ENCODE results near the gene SLC22A7.

SLC22A7 gene

GRCh38 chr6:43335469-43335868, 37.4 kb downstream of the SLC22A7 start:
- Histone ChIP-seq H3K4me2 (ENCODE audit: low read depth, low read length) (no peak overlapping the region), H3K4me1 (ENCODE audit: low read length) (peaks cover 12% of the 10 kb centered on the region), H3K79me2 (ENCODE audit: low read length) (no peaks in the 10 kb centered on the region), H3K27me3 (replicated peaks; ENCODE audit: insufficient read depth, low read length) (no peaks in the 10 kb centered on the region), H3K27ac (ENCODE audit: low read length) (no peak overlapping the region), H2AFZ (ENCODE audit: low read length) (no peak overlapping the region), H3K4me3 (ENCODE audit: low read length) (no peak overlapping the region), H4K20me1 (ENCODE audit: insufficient read depth, low read length) (no peaks in the 10 kb centered on the region), H3F3A (ENCODE audit: insufficient read depth, low read length) (no peaks in the 10 kb centered on the region; the same call in 1 of the 2 replicates), H3K36me3 (replicated peaks; ENCODE audit: insufficient read depth, low read length) (no peaks in the 10 kb centered on the region), H3K9me2 (replicated peaks; ENCODE audit: insufficient read depth, low read length) (no peaks in the 10 kb centered on the region), H3K9me3 (replicated peaks; ENCODE audit: insufficient read depth, low read length) (no peaks in the 10 kb centered on the region), H3K9ac (ENCODE audit: low read length) (no peak overlapping the region)
- no peak for DNase-seq
- TF ChIP-seq CTCF (IDR thresholded peaks at IDR 0.05; ENCODE audit: low read length) (no peak), EZH2 (optimal IDR thresholded peaks at IDR 0.05; ENCODE audit: low read depth, low read length) (no peak), EZH2phosphoT487 (IDR thresholded peaks at IDR 0.05; ENCODE audit: low read length) (no peak)

GRCh38 chr6:43336382-43336781, 38.3 kb downstream of the SLC22A7 start:
- Histone ChIP-seq H3K36me3 (replicated peaks; ENCODE audit: insufficient read depth, low read length) (no peaks in the 10 kb centered on the region), H3K27ac (ENCODE audit: low read length) (no peak overlapping the region), H3K9me2 (replicated peaks; ENCODE audit: insufficient read depth, low read length) (no peaks in the 10 kb centered on the region), H3K9me3 (replicated peaks; ENCODE audit: insufficient read depth, low read length) (no peaks in the 10 kb centered on the region), H3F3A (ENCODE audit: insufficient read depth, low read length) (no peaks in the 10 kb centered on the region; the same call in 1 of the 2 replicates), H3K4me3 (ENCODE audit: low read length) (no peak overlapping the region), H4K20me1 (ENCODE audit: insufficient read depth, low read length) (no peaks in the 10 kb centered on the region), H3K27me3 (replicated peaks; ENCODE audit: insufficient read depth, low read length) (no peaks in the 10 kb centered on the region), H3K4me1 (ENCODE audit: low read length) (peaks cover 12% of the 10 kb centered on the region), H3K9ac (ENCODE audit: low read length) (no peak overlapping the region), H3K79me2 (ENCODE audit: low read length) (no peaks in the 10 kb centered on the region), H3K4me2 (ENCODE audit: low read depth, low read length) (no peak overlapping the region), H2AFZ (ENCODE audit: low read length) (no peak overlapping the region)
- TF ChIP-seq EZH2 (optimal IDR thresholded peaks at IDR 0.05; ENCODE audit: low read depth, low read length) (no peak), EZH2phosphoT487 (IDR thresholded peaks at IDR 0.05; ENCODE audit: low read length) (no peak), CTCF (IDR thresholded peaks at IDR 0.05; ENCODE audit: low read length) (no peak)
- DNase-seq: no peak

GRCh38 chr6:43338243-43338642, 40.2 kb downstream of the SLC22A7 start:
- no peak overlapping the region for H3K9ac ChIP-seq (ENCODE audit: low read length)
- peak; percentile 15 for DNase-seq
- no peaks in the 10 kb centered on the region for H3K36me3 ChIP-seq (replicated peaks; ENCODE audit: insufficient read depth, low read length)
- no peak overlapping the region for H3K4me2 ChIP-seq (ENCODE audit: low read depth, low read length)
- no peaks in the 10 kb centered on the region for H3K9me3 ChIP-seq (replicated peaks; ENCODE audit: insufficient read depth, low read length)
- TF ChIP-seq EZH2 (optimal IDR thresholded peaks at IDR 0.05; ENCODE audit: low read depth, low read length): no peak
- TF ChIP-seq EZH2phosphoT487 (IDR thresholded peaks at IDR 0.05; ENCODE audit: low read length): no peak
- TF ChIP-seq CTCF (IDR thresholded peaks at IDR 0.05; ENCODE audit: low read length): no peak
- no peaks in the 10 kb centered on the region for H3K9me2 ChIP-seq (replicated peaks; ENCODE audit: insufficient read depth, low read length)
- no peak overlapping the region for H3K4me3 ChIP-seq (ENCODE audit: low read length)
- H3K27me3 ChIP-seq (replicated peaks; ENCODE audit: insufficient read depth, low read length): no peaks in the 10 kb centered on the region
- peaks cover 12% of the 10 kb centered on the region for H3K4me1 ChIP-seq (ENCODE audit: low read length)
- H3K27ac ChIP-seq (ENCODE audit: low read length): peak overlapping the region; percentile 24; the same call in 1 of the 2 replicates
- H3K79me2 ChIP-seq (ENCODE audit: low read length): no peaks in the 10 kb centered on the region
- H2AFZ ChIP-seq (ENCODE audit: low read length): no peak overlapping the region
- H4K20me1 ChIP-seq (ENCODE audit: insufficient read depth, low read length): no peaks in the 10 kb centered on the region
- H3F3A ChIP-seq (ENCODE audit: insufficient read depth, low read length): no peaks in the 10 kb centered on the region; the same call in 1 of the 2 replicates
